ENCODE measurements around the gene DCT. TPM values are rescaled to one million over a fixed set of nuclear protein-coding genes. Genes with fewer than 3 reads are reported as not detected.

The DCT gene
- total RNA-seq, 2 experiments from 2014 or later: 0.11 TPM; not detected in 1

DNA sequence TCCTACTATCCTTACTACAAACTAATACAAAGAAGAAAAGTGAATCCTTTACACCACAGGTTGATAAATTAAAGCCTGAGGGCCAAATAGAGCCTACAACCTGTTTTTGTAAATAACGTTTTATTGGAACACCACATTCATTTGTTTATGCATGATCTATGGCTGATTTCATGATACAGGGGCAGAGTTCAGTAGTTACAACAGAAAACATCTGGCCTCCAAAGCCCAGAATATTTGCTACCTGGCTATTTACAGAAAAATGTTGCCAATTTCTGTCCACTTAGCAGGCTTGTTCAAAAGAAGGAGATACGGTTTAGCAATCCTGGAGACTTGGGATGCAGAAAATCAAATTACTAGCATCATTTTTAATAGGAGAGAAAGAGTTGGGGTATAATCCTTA lies 24.1 kb downstream of the DCT start:
- CTCF ChIA-PET: interaction anchor here (0.6 kb wide), 1 partner anchor 675 kb away, joined by 3 read pairs; no protein-coding TSS in a partner anchor
- POLR2A ChIA-PET: no interaction called here

DNA sequence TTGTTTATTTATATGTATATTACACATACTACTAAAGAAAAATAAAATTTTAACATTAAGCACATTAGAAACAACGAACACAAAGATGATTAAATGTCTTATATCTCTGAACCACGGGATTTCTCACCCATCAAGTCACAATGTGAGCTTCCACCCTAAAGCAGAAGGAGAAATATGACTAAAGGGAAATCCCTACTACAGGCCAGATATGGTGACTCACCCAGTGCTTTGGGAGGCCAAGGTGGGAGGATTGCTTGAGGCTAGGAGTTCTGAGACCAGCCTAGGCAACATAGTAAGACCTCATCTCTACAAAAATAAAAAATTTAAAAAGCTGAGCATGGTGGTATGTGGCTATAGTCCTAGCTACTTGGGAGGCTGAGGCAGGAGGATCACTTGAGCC lies 24.6 kb downstream of the DCT start:
- CTCF ChIA-PET: interaction anchor here (0.6 kb wide), 2 partner anchors 9 to 675 kb away, joined by 3 read pairs; no protein-coding TSS in a partner anchor
- POLR2A ChIA-PET: no interaction called here

DNA sequence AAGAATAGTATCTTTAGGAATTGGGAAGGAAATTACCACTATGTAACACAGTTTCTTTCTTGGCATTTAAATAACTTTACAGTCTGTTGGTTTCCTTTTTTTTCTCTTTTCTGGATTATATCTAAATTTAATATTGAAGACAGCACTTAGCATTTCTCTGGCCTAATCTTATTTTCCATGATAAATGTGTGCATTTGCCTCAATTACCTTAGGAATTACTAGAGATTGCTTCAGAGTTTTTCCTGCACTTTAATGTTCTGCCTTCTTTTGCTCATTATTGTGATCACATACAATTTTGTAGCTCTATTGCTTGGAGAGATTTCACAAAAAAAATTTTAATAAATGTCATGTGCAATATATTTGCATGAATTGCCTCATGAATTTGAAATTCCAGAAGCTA lies 25.1 kb downstream of the DCT start:
- CTCF ChIA-PET: interaction anchor here (0.6 kb wide), 1 partner anchor 10 kb away, joined by 3 read pairs; no protein-coding TSS in a partner anchor

DNA sequence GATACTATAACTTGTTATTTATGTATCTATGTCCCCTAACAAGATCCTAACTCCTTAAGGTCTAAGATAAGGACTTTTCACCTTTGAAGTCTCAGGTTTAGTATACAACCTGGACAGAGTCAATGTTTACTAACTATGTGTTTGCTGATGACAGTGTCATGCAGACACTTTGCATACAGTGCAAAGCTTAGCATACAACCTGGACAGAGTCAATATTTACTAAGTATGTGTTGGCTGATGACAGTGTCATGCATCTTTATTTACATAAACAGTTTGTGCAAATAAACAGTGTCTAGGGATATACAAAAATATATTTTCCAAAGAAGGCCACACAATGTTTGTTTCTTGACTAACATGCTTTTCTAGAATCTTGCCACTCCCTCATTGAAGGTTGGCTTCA lies 34.7 kb downstream of the DCT start:
- CTCF ChIA-PET: no interaction called here
- POLR2A ChIA-PET: no interaction called here

More for the DNA sequence above, 25.1 kb downstream of the DCT start:
- POLR2A ChIA-PET: no interaction called here

DNA sequence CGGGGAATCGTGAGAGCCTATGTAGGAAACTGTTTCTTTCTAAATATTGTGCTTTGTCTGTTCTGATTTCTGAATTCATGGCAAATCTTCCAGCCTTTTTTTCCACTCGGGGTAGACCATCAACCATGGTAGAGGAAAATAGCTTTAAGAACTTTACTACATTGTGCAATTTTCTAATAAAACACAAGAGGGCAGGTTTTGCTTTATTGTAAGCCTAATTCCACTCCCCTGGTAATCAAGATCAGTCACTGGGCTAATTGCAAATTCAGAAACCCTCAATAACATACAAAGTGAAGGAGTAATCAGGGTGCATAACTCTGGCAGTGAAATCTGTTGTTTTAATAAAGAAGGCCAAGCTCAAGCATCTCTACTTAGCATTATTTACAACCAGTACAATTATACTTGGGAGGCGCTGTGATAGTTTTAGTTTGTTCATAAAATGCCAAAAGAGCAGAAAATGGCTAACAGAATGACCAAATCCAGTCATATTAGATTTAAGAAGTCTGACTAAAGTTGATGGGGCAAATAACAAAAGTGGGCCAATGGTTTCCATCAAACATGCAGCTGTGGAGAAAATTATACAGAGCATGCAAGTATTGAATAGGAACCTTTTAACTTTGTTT lies 43.8 kb downstream of the DCT start:
- ChIA-PET POLR2A (interaction anchor here (0.5 to 0.6 kb wide), 2 partner anchors 167 to 204 kb away, joined by 3 to 5 read pairs; no protein-coding TSS in a partner anchor), CTCF (interaction anchor here (0.6 to 2.7 kb wide), 6 partner anchors 10 to 224 kb away, joined by 3 to 19 read pairs (median 4); no protein-coding TSS in a partner anchor)

DNA sequence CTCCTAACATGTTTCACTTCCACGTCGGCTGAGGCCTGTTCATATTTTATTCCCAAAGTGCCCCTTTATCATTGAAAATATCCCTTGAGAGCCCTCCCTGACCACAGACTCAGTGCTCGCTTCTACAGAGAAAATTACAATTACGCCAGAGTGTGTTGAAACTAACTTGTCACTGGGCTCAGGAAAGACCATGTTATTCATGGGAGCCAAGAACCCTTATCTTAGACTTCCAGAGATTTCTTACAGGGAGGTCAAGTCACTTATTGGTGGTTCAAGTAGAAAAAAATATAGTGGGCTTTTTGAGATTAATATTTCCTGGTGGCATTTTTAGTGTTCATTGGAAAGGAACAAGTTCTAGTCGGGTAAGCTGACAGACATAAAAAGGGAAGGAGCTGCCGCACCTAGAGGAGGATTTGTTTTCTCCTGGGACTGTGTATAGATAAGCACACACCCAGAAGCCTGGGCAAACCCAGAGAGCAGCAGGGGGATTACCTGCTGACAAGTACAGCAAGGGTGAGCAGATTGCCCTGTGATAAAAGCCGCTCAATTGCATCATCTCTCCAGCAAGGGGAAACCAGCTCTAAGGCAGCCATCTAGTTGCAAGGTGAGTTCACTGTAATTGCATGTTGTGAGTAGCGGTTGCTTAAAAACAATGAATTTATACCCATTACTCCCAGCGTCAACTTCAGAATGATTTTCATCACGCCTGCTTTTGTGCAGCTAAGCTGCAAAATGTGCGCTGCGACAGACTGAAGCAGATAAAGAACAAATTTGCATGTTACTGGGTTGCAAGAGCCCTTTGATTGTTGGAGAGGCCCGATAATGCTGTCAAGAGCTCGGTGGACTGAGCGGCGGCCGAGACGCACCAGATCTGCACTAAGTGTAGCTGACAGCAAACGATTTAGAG lies 46.2 kb downstream of the DCT start:
- ChIA-PET POLR2A (no interaction called here), CTCF (interaction anchor here (1.2 kb wide), 1 partner anchor 185 kb away, joined by 3 read pairs; no protein-coding TSS in a partner anchor)

DNA sequence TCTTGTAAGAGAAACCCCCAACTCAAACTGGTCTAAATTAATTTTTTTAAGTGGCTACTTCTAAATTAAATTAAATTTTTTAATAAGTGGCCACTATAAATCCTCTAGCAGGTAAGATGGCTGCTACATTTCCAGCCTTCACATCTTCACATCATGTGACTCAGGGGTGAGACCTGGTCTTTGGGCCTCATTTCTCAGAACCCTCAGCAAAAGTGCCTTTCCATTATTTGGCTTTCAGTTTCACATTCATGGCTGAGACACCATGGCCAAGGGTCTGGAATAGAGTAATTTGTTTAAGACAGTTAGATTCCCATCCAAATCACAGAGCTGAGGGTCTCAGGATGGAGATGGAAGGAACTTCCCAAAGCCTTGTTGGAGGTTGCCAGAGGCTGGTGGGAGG lies 47.5 kb downstream of the DCT start:
- CTCF ChIA-PET: interaction anchor here (0.6 kb wide), 1 partner anchor 685 kb away, joined by 3 read pairs; no protein-coding TSS in a partner anchor
- POLR2A ChIA-PET: no interaction called here

DNA sequence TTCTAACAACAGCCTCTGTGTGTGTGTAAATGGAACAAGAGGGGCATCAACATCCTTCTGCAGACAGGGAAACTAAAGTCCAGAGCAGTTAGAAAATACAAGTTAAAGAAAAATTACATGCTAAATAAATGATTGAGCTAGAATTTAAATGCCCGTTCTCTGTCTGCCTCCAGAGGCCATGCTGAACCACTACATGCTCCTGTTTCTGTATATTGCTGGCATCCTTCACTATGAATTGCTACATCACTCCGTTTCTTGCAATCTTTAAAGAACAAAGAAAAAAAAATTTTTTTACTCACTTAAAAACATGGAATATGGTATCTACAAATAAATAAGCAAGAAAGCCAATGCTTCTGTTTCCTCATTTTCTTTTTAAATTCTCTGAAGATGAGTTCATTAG lies 47.9 kb downstream of the DCT start:
- POLR2A ChIA-PET: no interaction called here
- CTCF ChIA-PET: no interaction called here

DNA sequence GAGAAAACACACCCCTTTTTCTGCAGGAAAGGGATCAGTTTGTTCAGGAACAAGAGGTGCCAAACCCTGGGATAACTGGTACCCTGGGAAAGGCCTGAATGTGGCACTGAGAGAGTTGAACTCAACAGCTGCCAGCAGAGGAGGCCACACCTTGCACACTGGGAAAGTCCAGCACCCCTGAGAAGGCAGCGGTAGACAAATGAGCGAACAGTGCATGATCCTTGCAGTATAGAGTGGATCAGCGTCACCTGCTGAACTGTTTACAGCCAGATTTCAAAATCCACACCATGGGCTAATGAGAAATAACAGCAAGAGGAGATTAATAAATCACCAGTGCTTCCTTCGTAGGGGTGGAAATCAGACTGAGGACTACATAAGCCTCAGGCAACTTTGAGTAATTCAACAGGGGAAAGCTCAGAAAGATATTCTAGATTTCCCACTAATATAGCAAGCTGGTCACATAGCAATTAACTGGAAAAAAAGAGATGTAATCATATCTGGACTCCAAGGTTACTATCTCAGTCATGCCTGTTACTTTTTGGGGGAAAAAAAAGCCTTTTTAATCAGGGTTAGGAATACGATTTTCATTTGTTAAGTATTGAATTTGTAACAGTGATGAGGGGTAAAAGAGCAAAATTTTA lies 52.0 kb downstream of the DCT start:
- ChIA-PET POLR2A (no interaction called here), CTCF (no interaction called here)

DNA sequence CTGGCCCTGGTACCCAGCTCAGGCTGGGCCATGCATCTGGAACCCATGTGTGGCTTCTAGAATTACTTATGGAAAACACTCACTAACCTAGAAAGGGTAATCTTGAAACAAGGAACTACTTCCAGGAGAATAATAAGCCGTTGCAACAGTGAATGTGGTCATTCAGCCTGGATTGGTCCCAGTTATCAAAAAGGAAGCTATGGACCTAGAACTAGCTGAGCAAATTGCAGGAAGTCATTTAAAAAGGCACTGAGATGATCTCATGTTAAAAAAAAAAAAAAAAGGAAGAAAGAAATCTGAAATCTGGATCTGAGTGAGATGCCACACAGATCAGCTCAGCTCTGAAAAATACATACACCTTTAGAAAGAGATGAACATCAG lies 59.6 kb downstream of the DCT start:
- POLR2A ChIA-PET: no interaction called here
- CTCF ChIA-PET: interaction anchor here (0.8 kb wide), 1 partner anchor 184 kb away, joined by 3 read pairs; no protein-coding TSS in a partner anchor

DNA sequence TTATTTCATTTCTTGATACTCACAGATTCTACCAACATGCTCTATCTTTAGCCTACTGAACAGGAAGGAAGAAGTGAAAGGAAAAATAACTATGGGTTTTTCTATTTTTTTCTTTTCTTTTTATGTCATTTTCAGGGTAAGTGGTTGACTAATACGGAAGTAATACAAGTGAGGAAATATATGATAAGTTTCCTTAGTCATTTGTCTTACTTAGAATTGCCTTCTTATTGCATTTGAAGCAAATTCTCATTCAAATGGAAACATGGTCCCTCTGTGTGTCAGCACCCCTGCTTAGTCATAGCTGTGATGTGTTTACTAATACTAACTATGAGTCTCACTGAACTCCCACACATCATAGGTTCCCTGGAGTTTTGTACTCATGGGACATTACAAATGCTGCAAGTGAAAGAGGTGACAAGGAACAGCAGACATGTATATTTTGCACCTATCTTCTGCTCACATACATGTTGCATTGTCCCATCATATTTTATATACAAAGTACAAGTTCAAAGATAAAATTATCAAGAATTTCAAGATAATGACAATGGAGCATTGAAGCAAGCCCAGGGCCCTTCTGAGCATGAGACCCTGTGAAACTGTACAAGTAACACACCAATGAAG lies 60.1 kb downstream of the DCT start:
- POLR2A ChIA-PET: no interaction called here
- CTCF ChIA-PET: interaction anchor here (0.8 kb wide), 1 partner anchor 185 kb away, joined by 3 read pairs; no protein-coding TSS in a partner anchor

DNA sequence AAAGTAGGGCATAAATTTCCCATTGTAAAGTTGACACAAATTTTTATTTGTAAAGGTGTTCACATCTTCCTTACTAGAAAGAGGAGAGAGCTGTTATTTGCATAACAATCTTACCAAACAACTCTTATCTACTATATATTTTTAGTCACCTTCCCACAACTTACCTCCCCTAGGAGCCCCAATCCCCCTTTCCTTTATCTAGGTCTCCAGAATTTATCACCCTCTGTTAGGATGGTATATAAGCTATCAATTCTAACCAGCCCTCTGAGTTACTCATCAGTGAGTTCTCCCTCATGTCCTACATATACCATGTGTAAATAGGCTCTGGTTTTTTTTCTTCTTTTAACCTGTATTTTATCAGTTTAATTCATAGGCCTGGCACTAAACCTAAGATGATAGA lies 62.2 kb downstream of the DCT start:
- POLR2A ChIA-PET: no interaction called here
- CTCF ChIA-PET: no interaction called here

DNA sequence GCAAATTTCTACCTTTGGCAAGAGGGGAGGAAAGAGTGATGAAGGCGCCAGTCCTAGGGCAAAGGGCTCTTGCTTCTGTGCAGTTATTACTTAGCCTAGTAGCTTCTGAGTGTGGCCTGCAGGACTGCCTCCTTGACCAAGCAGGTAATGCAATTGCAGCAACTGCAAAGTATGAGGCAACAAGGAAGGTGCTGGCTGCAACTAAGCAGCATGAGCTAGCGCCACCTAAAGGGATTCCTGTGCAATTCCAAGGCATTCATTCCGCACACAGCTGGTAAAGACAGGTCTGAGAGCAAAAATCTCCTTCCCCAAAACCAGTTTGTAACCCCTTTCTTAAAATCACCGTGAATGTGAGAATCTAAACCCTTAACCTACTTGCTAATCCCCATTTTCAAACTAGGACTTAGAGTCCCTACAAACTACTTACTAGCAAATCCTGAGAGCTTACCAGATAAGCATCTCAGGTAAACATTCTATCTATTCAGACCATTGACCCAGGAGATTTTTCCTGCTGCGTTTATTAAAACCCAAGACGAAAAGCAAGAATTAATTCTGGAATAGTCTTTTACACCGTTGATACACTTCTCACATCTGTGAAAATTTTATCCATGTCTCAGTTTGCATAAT lies 62.9 kb downstream of the DCT start:
- POLR2A ChIA-PET: no interaction called here
- CTCF ChIA-PET: no interaction called here

DNA sequence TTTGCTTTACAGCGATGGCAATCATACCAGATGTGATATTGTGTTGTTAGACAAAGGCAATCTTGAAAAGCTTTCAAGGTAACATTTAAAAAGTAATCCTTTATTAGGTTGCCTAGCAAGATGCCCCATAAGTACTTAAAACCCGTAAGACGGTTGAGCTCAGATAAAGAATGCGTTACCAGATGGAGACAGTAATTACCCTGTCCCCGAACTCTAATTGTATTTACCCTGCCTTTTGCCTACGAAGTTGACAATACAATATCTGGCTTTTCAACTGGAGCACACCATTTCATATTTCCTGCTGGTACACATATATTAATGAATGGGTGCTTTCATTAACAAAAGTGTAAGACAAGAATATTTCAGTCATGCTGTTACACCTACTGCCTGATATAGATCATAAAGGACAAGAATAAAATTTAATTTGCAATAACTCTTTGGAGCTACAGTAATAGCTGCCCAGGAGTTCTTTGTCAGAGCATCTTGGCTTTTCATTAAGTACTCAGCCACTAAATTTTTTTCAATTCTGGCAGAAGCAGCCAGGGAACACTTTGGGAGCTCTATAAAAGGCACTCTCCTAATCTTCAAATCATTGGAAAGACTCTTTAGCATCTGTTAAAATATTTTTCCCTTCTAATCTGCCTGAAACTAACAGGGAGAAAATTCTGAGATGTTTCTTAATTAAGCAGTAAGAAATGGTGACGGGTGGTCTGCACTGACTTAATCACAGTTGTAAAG lies 63.8 kb downstream of the DCT start:
- ChIA-PET CTCF (no interaction called here), POLR2A (no interaction called here)

DNA sequence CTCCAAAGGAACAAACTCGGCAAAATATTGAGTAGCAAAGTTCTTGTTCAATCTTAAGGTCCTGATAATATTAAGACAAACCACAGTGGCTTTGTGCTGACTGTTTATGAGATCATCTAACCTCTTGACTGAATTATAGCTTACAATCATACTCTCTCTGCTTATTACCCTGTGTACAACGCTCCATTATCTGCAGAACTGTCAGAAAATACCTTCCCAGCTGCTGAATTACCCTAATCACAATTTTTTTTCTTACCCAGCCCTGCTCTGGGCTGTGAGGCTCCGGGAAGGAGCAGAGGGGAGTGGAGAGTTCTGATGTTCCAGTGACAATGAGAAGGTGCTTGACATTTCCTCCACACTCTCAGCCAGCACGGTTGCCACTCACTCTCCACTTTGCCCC lies 64.8 kb downstream of the DCT start:
- POLR2A ChIA-PET: no interaction called here
- CTCF ChIA-PET: no interaction called here

DNA sequence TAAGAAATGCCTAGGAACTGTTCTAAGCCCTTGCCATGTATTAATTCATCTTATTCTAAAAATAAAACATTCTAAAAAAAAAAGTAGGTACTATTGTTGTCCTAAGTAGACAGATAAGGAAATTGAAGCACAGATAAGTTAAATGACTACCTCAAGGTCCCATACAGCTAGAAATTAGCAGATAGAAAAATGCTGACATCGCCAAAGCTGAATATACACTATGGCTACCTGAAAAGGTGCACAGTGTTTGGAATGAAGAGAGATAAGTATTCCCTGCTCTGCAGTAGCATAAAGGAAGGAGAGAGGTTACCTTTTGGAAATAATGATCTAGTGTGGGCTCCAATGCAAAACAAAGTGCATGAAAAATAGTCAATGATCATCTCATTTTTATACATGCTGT lies 65.3 kb downstream of the DCT start:
- CTCF ChIA-PET: no interaction called here
- POLR2A ChIA-PET: no interaction called here

DNA sequence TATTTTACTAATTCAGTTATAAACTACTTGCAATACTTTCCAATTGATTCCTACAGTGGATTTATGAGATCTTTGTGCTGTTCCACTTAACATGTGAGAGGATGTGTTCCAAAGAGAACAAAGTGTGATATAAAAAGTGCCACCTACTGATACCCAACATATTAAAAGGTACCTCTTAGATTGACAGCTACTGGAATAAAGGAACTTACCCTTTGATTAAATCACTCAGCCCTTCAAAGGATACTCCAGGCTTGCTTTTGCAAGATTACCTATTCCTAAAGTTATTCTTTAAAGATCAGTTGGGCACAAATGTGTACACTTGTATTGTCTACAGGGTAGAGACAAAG lies 65.9 kb downstream of the DCT start:
- CTCF ChIA-PET: no interaction called here
- POLR2A ChIA-PET: no interaction called here

DNA sequence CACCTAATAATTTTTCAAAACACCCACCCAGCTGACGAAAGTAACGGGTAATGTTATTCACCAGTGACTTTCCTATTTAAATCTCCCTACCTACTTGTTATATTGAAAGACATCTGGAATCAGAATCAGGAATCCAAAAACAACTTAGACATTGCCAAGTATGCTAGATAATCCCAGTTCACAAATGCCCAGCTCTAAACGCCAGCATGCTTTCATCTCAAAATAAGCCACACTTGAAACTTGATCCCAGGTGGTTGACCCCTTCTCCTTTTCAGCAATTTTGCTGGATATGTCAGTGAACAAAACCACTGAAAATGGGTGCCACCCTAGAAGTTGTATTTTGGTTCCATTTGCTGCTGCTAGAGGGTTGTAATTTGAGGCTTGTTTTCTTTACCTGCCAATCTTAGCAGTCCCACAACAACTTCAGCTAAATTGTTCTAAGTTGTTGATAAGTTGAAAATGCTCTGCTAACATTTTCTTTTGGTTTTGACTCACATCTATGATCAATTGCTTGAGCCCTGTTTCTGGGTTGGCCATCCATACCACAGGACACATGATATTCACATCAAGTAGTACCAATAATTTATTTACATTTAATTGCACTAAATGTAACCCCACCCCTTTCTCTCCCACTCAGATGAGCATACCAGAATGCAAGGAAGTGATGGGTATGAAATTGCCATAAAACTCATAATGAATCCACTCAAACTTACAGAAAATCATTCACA lies 66.4 kb downstream of the DCT start:
- CTCF ChIA-PET: no interaction called here
- POLR2A ChIA-PET: interaction anchor here (0.6 kb wide), 1 partner anchor 96 kb away, joined by 6 read pairs; no protein-coding TSS in a partner anchor

All from activated CD8-positive, alpha-beta memory T cell treated with anti-CD3 and anti-CD28 coated beads for 36 hours (primary cell).